ENCODE data around the gene TUBA4B.

Gene TUBA4B

GRCh38 chr2:219218217-219218731, 34.8 kb upstream of the TUBA4B start:
- TF ChIP-seq POLR2AphosphoS5 (IDR thresholded peaks at IDR 0.05; ENCODE audit: low read depth, low read length), result no peak
- TF ChIP-seq SPI1 (IDR thresholded peaks at IDR 0.05; ENCODE audit: low read depth, low read length), result no peak
- no peak for TF ChIP-seq TAF1 (IDR thresholded peaks at IDR 0.05; ENCODE audit: low read depth, low read length)
- TF ChIP-seq POU2F2 (IDR thresholded peaks at IDR 0.05; ENCODE audit: low read depth, low read length), result no peak
- no peak for TF ChIP-seq POLR2A (IDR thresholded peaks at IDR 0.05; ENCODE audit: low read depth, low read length)
- TF ChIP-seq PAX5 (IDR thresholded peaks at IDR 0.05; ENCODE audit: insufficient read depth, low read length, severe bottlenecking), result no peak
- DNase-seq (ENCODE audit: insufficient read length, low spot score) (peak; percentile 50), FAIRE-seq (no peak)

- TF ChIP-seq POLR2A (IDR thresholded peaks at IDR 0.05; ENCODE audit: low read depth, low read length) (peak; percentile 63), POLR2AphosphoS5 (IDR thresholded peaks at IDR 0.05; ENCODE audit: low read depth, low read length) (peak; percentile 75), POU2F2 (IDR thresholded peaks at IDR 0.05; ENCODE audit: low read depth, low read length) (peak; percentile 95), TAF1 (IDR thresholded peaks at IDR 0.05; ENCODE audit: low read depth, low read length) (no peak), PAX5 (IDR thresholded peaks at IDR 0.05; ENCODE audit: insufficient read depth, low read length, severe bottlenecking) (no peak), SPI1 (IDR thresholded peaks at IDR 0.05; ENCODE audit: low read depth, low read length) (no peak)
- FAIRE-seq, result peak; percentile 98
- peak; percentile 94 for DNase-seq (ENCODE audit: insufficient read length, low spot score)
Observed at GRCh38 chr2:219218732-219219701, 34.0 kb upstream of the TUBA4B start, which contains the start of gene ABCB6. Gene ABCB6, minus strand, starts transcription at chr2:219218958. Its CDS starts 285 bp downstream, at chr2:219218673.

- no peak for DNase-seq (ENCODE audit: insufficient read length, low spot score)
- no peak for FAIRE-seq
- TF ChIP-seq TAF1 (IDR thresholded peaks at IDR 0.05; ENCODE audit: low read depth, low read length), result no peak
- TF ChIP-seq POLR2A (IDR thresholded peaks at IDR 0.05; ENCODE audit: low read depth, low read length), result no peak
- TF ChIP-seq POLR2AphosphoS5 (IDR thresholded peaks at IDR 0.05; ENCODE audit: low read depth, low read length), result no peak
- TF ChIP-seq POU2F2 (IDR thresholded peaks at IDR 0.05; ENCODE audit: low read depth, low read length), result no peak
- TF ChIP-seq PAX5 (IDR thresholded peaks at IDR 0.05; ENCODE audit: insufficient read depth, low read length, severe bottlenecking), result no peak
- TF ChIP-seq SPI1 (IDR thresholded peaks at IDR 0.05; ENCODE audit: low read depth, low read length), result no peak
Observed at GRCh38 chr2:219219784-219220532, 33.1 kb upstream of the TUBA4B start.

GRCh38 chr2:219220652-219221402, 32.2 kb upstream of the TUBA4B start:
- FAIRE-seq (no peak), DNase-seq (ENCODE audit: insufficient read length, low spot score) (no peak)
- no peak for TF ChIP-seq SPI1 (IDR thresholded peaks at IDR 0.05; ENCODE audit: low read depth, low read length)
- TF ChIP-seq POLR2AphosphoS5 (IDR thresholded peaks at IDR 0.05; ENCODE audit: low read depth, low read length), result no peak
- no peak for TF ChIP-seq POU2F2 (IDR thresholded peaks at IDR 0.05; ENCODE audit: low read depth, low read length)
- TF ChIP-seq POLR2A (IDR thresholded peaks at IDR 0.05; ENCODE audit: low read depth, low read length), result no peak
- no peak for TF ChIP-seq PAX5 (IDR thresholded peaks at IDR 0.05; ENCODE audit: insufficient read depth, low read length, severe bottlenecking)
- TF ChIP-seq TAF1 (IDR thresholded peaks at IDR 0.05; ENCODE audit: low read depth, low read length), result no peak

GRCh38 chr2:219221957-219222518, 31.0 kb upstream of the TUBA4B start:
- TF ChIP-seq SPI1 (IDR thresholded peaks at IDR 0.05; ENCODE audit: low read depth, low read length) (no peak), POU2F2 (IDR thresholded peaks at IDR 0.05; ENCODE audit: low read depth, low read length) (no peak), POLR2A (IDR thresholded peaks at IDR 0.05; ENCODE audit: low read depth, low read length) (no peak), TAF1 (IDR thresholded peaks at IDR 0.05; ENCODE audit: low read depth, low read length) (no peak), POLR2AphosphoS5 (IDR thresholded peaks at IDR 0.05; ENCODE audit: low read depth, low read length) (no peak), PAX5 (IDR thresholded peaks at IDR 0.05; ENCODE audit: insufficient read depth, low read length, severe bottlenecking) (no peak)
- DNase-seq (ENCODE audit: insufficient read length, low spot score) (no peak), FAIRE-seq (no peak)

GRCh38 chr2:219223831-219224610, 29.0 kb upstream of the TUBA4B start:
- DNase-seq (ENCODE audit: insufficient read length, low spot score) (no peak), FAIRE-seq (no peak)
- TF ChIP-seq TAF1 (IDR thresholded peaks at IDR 0.05; ENCODE audit: low read depth, low read length) (no peak), SPI1 (IDR thresholded peaks at IDR 0.05; ENCODE audit: low read depth, low read length) (no peak)

- TF ChIP-seq PAX5 (IDR thresholded peaks at IDR 0.05; ENCODE audit: insufficient read depth, low read length, severe bottlenecking) (no peak), POU2F2 (IDR thresholded peaks at IDR 0.05; ENCODE audit: low read depth, low read length) (no peak), TAF1 (IDR thresholded peaks at IDR 0.05; ENCODE audit: low read depth, low read length) (no peak), SPI1 (IDR thresholded peaks at IDR 0.05; ENCODE audit: low read depth, low read length) (no peak), POLR2AphosphoS5 (IDR thresholded peaks at IDR 0.05; ENCODE audit: low read depth, low read length) (no peak), POLR2A (IDR thresholded peaks at IDR 0.05; ENCODE audit: low read depth, low read length) (no peak)
- no peak for DNase-seq (ENCODE audit: insufficient read length, low spot score)
- no peak for FAIRE-seq
Observed at GRCh38 chr2:219225350-219225749, 27.7 kb upstream of the TUBA4B start.
